H1 (cell line): ENCODE data around the gene KDM5A.

Source experiments
- ATF3 ChIP-seq: IDR thresholded peaks from 2 replicates; pipeline ENCODE4 v1.6.1; 2011; ENCODE audit warnings: low read depth, mild to moderate bottlenecking, low read length; ENCODE audit not compliant: insufficient read depth
- CREB1 ChIP-seq: IDR thresholded peaks from 2 replicates; pipeline ENCODE4 v1.6.1; 2012; ENCODE audit warnings: inconsistent platforms
- CTCF ChIP-seq, 3 experiments: IDR thresholded peaks; 1 replicate in 2 of 3; 2 replicates in 1 of 3; pipeline versions ENCODE4 v1.5.1 to v1.6.1; 2011; ENCODE audit warnings: low read length in 3 of 3, mild to moderate bottlenecking in 3 of 3, inconsistent platforms in 2 of 3, low read depth in 1 of 3, moderate library complexity in 1 of 3; ENCODE audit not compliant: insufficient read depth in 1 of 3; ENCODE audit errors: control extremely low read depth in 1 of 3
- EP300 ChIP-seq, 2 experiments: IDR thresholded peaks; 1 replicate in 1 of 2; 2 replicates in 1 of 2; pipeline ENCODE4 v1.6.1; 2011 to 2012; ENCODE audit warnings: low read depth in 2 of 2, low read length in 2 of 2, mild to moderate bottlenecking in 2 of 2, borderline replicate concordance in 1 of 2, inconsistent platforms in 1 of 2, moderate library complexity in 1 of 2
- FOSL1 ChIP-seq: IDR thresholded peaks from 2 replicates; pipeline ENCODE4 v1.6.1; 2011; ENCODE audit warnings: mild to moderate bottlenecking, low read depth, low read length, moderate library complexity; ENCODE audit not compliant: insufficient read depth
- GABPA ChIP-seq: IDR thresholded peaks from 2 replicates; pipeline ENCODE4 v1.6.1; 2011; ENCODE audit warnings: mild to moderate bottlenecking, low read length, moderate library complexity, borderline replicate concordance; ENCODE audit not compliant: insufficient read depth
- KDM5A ChIP-seq: fragments of 200-600 bp; IDR thresholded peaks from 2 replicates; pipeline ENCODE4 v1.7.1; 2012; ENCODE audit warnings: mild to moderate bottlenecking, low read length, inconsistent platforms, mixed read lengths
- POLR2A ChIP-seq, 2 experiments: IDR thresholded peaks; 1 replicate in 1 of 2; 2 replicates in 1 of 2; pipeline ENCODE4 v1.6.1; 2011; ENCODE audit warnings: low read depth in 2 of 2, low read length in 2 of 2, mild to moderate bottlenecking in 2 of 2; ENCODE audit errors: control extremely low read depth in 1 of 2
- RFX5 ChIP-seq: IDR thresholded peaks from 2 replicates; pipeline ENCODE4 v1.6.1; 2011; ENCODE audit warnings: low read depth, low read length, improper control_type of control experiment, borderline replicate concordance
- SUZ12 ChIP-seq: fragments of 200-600 bp; sonication (generic); IDR thresholded peaks from 2 replicates; pipeline ENCODE4 v1.6.1; 2012; ENCODE audit warnings: mild to moderate bottlenecking, inconsistent platforms, low read length, moderate library complexity, mixed read lengths
- TAF1 ChIP-seq: IDR thresholded peaks from 2 replicates; pipeline ENCODE4 v1.6.1; 2011; ENCODE audit warnings: mild to moderate bottlenecking, low read depth, low read length
- YY1 ChIP-seq: IDR thresholded peaks from 2 replicates; pipeline ENCODE4 v1.6.1; 2011; ENCODE audit warnings: low read depth, mild to moderate bottlenecking, low read length

- TF ChIP-seq YY1 = no peak
- no peak for TF ChIP-seq FOSL1
- TF ChIP-seq CTCF (IDR thresholded peaks at IDR 0.05; ENCODE audit: control extremely low read depth in 1 of 3, insufficient read depth in 1 of 3, low read depth in 1 of 3, low read length in 3 of 3) = no peak
- TF ChIP-seq KDM5A = no peak
- no peak for TF ChIP-seq GABPA
- TF ChIP-seq RFX5 = no peak
- no peak for TF ChIP-seq CREB1
- TF ChIP-seq SUZ12 = no peak
- TF ChIP-seq POLR2A (IDR thresholded peaks at IDR 0.05; ENCODE audit: control extremely low read depth in 1 of 2, low read depth in 2 of 2, low read length in 2 of 2) = no peak
- no peak for TF ChIP-seq ATF3
- no peak for TF ChIP-seq EP300 (IDR thresholded peaks at IDR 0.05; ENCODE audit: borderline replicate concordance in 1 of 2, low read depth in 2 of 2, low read length in 2 of 2)
- TF ChIP-seq TAF1 = no peak
Observed at GRCh38 chr12:265096-265495, 124.0 kb downstream of the KDM5A start.
